ENCODE measurements around the gene MCL1. TPM values are rescaled to one million over a fixed set of nuclear protein-coding genes. Genes with fewer than 3 reads are reported as not detected.

The MCL1 gene

Small RNAs within 50 kb of the gene (small RNA-seq; reads per million reads assigned to genes)
- not detected for gene MIR4257 (ENCODE audit: insufficient read depth)
- gene RF00015 (ENCODE audit: insufficient read depth): not detected
- not detected for gene RF00561 (ENCODE audit: insufficient read depth)
- gene RN7SL473P (ENCODE audit: insufficient read depth): not detected
- not detected for gene RN7SL600P (ENCODE audit: insufficient read depth)

Data from neuronal stem cell (in vitro differentiated cells).